ENCODE results near the gene DOCK4.
A peak's percentile ranks its signal among the peaks of the same experiment; 100 is the strongest.

DOCK4 gene

DNA sequence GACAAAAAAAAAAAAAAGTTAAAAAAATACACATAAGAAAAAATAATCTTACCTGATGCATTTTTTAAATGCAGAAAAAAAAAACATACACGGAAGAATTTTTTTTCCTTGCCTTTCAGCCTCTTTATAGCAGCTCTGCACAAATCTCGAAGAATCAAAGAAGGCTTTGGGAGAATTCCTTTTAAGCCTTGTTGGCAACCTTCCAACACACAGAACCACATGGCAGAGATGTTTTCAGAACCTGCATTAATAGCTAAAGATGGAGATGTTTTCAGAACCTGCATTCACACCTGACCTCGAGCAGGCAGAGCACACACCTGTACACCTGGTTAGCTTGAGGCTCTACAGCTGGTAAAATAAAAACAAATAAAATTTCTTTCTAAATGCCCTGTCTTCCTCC lies 65.6 kb downstream of the DOCK4 start:
- TF ChIP-seq, protein P1, sequence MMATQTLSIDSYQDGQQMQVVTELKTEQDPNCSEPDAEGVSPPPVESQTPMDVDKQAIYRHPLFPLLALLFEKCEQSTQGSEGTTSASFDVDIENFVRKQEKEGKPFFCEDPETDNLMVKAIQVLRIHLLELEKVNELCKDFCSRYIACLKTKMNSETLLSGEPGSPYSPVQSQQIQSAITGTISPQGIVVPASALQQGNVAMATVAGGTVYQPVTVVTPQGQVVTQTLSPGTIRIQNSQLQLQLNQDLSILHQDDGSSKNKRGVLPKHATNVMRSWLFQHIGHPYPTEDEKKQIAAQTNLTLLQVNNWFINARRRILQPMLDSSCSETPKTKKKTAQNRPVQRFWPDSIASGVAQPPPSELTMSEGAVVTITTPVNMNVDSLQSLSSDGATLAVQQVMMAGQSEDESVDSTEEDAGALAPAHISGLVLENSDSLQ (IDR thresholded peaks at IDR 0.05): no peak
- TF ChIP-seq FOXA1 (IDR thresholded peaks at IDR 0.05) (no peak), ELF4 (IDR thresholded peaks at IDR 0.05) (no peak)
- POLR2A ChIA-PET: interaction anchor here (1.3 kb wide), 1 partner anchor 9 kb away, joined by 4 read pairs; no protein-coding TSS in a partner anchor
- DNase-seq (ENCODE audit: extremely low spot score): no peak
- CTCF ChIA-PET: no interaction called here

GRCh38 chr7:112138938-112139337 lies 67.3 kb downstream of the DOCK4 start:
- no peak for DNase-seq (ENCODE audit: extremely low spot score)
- TF ChIP-seq FOXK2 (IDR thresholded peaks at IDR 0.05): no peak
- no peak for TF ChIP-seq TARDBP (IDR thresholded peaks at IDR 0.05)
- TF ChIP-seq BHLHE40 (IDR thresholded peaks at IDR 0.05; ENCODE audit: borderline replicate concordance): no peak
- no peak for TF ChIP-seq ELF4 (IDR thresholded peaks at IDR 0.05)
- TF ChIP-seq SP1 (IDR thresholded peaks at IDR 0.05): no peak
- no peak for TF ChIP-seq L3MBTL2 (conservative IDR thresholded peaks at IDR 0.05)
- no peak for TF ChIP-seq FOXM1 (IDR thresholded peaks at IDR 0.05; ENCODE audit: borderline replicate concordance)
- no peak for TF ChIP-seq CTBP1 (IDR thresholded peaks at IDR 0.05; ENCODE audit: borderline replicate concordance)
- TF ChIP-seq NFRKB (IDR thresholded peaks at IDR 0.05): no peak
- no peak for TF ChIP-seq ARNT (IDR thresholded peaks at IDR 0.05)
- no peak for TF ChIP-seq HDGF (IDR thresholded peaks at IDR 0.05; ENCODE audit: borderline replicate concordance)
- TF ChIP-seq, protein P1 (IDR thresholded peaks at IDR 0.05): no peak
- TF ChIP-seq LEF1 (IDR thresholded peaks at IDR 0.05; ENCODE audit: borderline replicate concordance): no peak
- ChIA-PET POLR2A (no interaction called here), CTCF (no interaction called here)

DNA sequence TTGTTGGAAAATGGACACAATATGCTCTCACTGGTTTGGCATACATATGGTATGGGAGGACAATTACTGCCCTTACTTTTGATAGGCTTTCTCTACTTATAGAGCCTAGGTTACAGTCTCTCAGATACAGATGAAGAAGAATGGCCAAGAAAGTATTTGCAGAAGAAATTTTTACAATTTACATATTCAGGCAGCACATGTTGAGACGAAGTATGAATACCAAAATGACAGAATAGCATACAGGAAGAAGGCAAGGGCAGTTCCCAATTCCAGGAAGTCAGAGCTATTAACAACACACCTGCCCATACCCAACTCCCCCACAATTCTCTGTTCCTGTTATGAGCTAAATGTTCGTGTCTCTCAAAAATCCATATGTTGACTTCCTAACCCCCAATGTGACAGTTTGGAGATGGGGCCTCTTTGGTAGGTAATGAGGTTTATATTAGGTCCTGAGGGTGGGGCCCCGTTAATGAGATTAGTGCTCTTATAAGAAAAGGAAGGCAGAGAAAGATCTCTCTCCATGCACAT lies 67.8 kb downstream of the DOCK4 start:
- TF ChIP-seq ZNF384 (IDR thresholded peaks at IDR 0.05) (no peak), LEF1 (IDR thresholded peaks at IDR 0.05; ENCODE audit: borderline replicate concordance) (no peak), CTBP1 (IDR thresholded peaks at IDR 0.05; ENCODE audit: borderline replicate concordance) (no peak), TARDBP (IDR thresholded peaks at IDR 0.05) (no peak), FOXM1 (IDR thresholded peaks at IDR 0.05; ENCODE audit: borderline replicate concordance) (no peak)
- ChIA-PET POLR2A (no interaction called here), CTCF (no interaction called here)
- DNase-seq (ENCODE audit: extremely low spot score): no peak

DNA sequence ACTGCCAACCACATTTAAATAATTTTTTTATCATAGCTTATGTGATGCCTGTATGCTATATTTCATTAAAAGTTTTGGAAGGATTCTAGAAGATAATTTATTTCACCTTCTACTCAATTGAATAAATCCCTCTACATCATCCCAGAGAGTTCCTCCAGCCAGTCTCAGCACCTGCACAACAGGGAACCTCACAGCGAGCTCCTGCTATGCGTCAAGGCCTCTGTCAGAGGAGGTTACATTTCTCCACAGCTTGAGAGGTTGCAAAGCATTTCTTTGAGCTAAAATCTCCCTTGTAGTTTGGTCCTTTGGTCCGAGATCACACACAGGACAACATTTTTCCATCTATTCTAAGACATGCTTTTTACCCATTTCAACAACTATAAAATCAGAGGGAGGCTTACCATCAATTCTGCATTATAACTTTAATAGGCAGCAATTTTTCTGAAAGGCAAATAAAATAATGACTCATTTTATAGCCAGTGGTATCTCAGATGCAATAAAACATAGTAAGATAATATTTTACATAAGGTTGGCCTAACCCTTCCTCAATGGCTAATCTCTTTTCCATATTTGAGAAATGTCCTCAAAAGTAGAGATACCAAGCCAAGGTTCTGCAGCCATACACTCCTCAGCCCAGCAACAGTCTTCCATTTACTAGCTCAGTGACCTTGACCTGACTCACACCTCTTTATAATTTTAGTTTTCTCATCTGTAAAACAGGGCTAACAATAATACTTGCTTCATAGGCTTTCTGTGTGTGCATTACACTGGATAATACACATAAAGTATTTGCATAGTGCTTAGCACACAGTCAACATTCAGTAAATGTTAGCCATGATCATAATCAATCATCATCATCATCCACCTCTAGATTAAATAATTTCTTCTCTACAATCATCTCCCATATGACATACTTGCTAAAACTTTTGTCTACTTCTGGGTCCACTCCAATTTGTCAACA lies 68.8 kb downstream of the DOCK4 start:
- DNase-seq (ENCODE audit: extremely low spot score): no peak
- POLR2A ChIA-PET: no interaction called here
- CTCF ChIA-PET: no interaction called here
- TF ChIP-seq ARNT (IDR thresholded peaks at IDR 0.05): no peak
- TF ChIP-seq FOXM1 (IDR thresholded peaks at IDR 0.05; ENCODE audit: borderline replicate concordance): no peak
- TF ChIP-seq, protein P1 (IDR thresholded peaks at IDR 0.05): peak; percentile 18; the same call in 1 of the 2 replicates

- TF ChIP-seq TARDBP (IDR thresholded peaks at IDR 0.05) (no peak), ELF4 (IDR thresholded peaks at IDR 0.05) (no peak), CTBP1 (IDR thresholded peaks at IDR 0.05; ENCODE audit: borderline replicate concordance) (peak; percentile 97), ARNT (IDR thresholded peaks at IDR 0.05) (peak; percentile 51; the same call in 1 of the 2 replicates), NFRKB (IDR thresholded peaks at IDR 0.05) (no peak), ZNF384 (IDR thresholded peaks at IDR 0.05) (no peak)
- TF ChIP-seq, protein P1 (IDR thresholded peaks at IDR 0.05): peak; percentile 97
- DNase-seq (ENCODE audit: extremely low spot score): no peak
- CTCF ChIA-PET: no interaction called here
- POLR2A ChIA-PET: interaction anchor here (0.9 kb wide), 1 partner anchor 313 kb away, joined by 3 read pairs; the partner anchor contains the start of gene IFRD1
Measured at GRCh38 chr7:112136271-112137008, 69.8 kb downstream of the DOCK4 start.

DNA sequence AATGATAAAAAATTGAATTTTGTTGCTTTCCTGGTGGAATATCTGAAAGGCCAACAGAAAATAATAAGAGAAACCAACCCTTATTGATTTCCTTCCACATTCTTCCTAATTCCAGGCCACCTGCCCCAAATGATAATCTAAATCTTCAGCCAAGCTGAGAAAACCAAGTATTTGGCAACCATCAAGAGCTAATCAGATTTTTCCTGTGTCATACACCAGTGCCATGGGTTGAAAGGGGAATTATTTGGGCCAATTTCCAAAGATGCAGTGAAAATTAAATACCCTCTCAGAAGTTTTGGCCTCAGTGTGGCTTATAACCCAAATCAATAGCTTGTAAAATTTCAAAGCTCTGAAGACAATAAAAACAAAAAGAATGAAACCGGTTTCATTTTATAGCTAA lies 70.4 kb downstream of the DOCK4 start:
- POLR2A ChIA-PET: interaction anchor here (0.9 kb wide), 1 partner anchor 314 kb away, joined by 3 read pairs; the partner anchor contains the start of gene IFRD1
- DNase-seq (ENCODE audit: extremely low spot score): no peak
- CTCF ChIA-PET: no interaction called here
- TF ChIP-seq ARNT (IDR thresholded peaks at IDR 0.05) (no peak), TARDBP (IDR thresholded peaks at IDR 0.05) (no peak), BHLHE40 (IDR thresholded peaks at IDR 0.05; ENCODE audit: borderline replicate concordance) (no peak), LEF1 (IDR thresholded peaks at IDR 0.05; ENCODE audit: borderline replicate concordance) (no peak), CTBP1 (IDR thresholded peaks at IDR 0.05; ENCODE audit: borderline replicate concordance) (no peak), HDGF (IDR thresholded peaks at IDR 0.05; ENCODE audit: borderline replicate concordance) (no peak), FOXM1 (IDR thresholded peaks at IDR 0.05; ENCODE audit: borderline replicate concordance) (no peak), SUZ12 (IDR thresholded peaks at IDR 0.05) (no peak), ZNF384 (IDR thresholded peaks at IDR 0.05) (no peak)
- TF ChIP-seq, protein P1 (IDR thresholded peaks at IDR 0.05): no peak
